Ureter (tissue), 1 donor: Measurements from ENCODE around the gene SFXN1. TPM values are rescaled to one million over a fixed set of nuclear protein-coding genes. Genes with fewer than 3 reads are reported as not detected.

Experiments
- DNase-seq: peaks from one replicate; pipeline ENCODE4 v3.0.0-alpha.2; 2020; ENCODE audit warnings: low spot score
- total RNA-seq: library from RNA; stranded (reverse); gene quantifications from one replicate; pipeline ENCODE4 v1.2.4, GENCODE V29; 2023
- donor health status: DM: yes; HTN: yes; CAD: no.

The SFXN1 gene
- total RNA-seq, 1 donor from 2014 or later, result 36.4 TPM

- DNase-seq, result no peak
Observed at GRCh38 chr5:175541264-175541663, 62.9 kb downstream of the SFXN1 start.

- DNase-seq, result no peak
Observed at GRCh38 chr5:175542232-175542965, 64.0 kb downstream of the SFXN1 start.

GRCh38 chr5:175542966-175543235, 64.5 kb downstream of the SFXN1 start:
- no peak for DNase-seq

- no peak for DNase-seq
Observed at GRCh38 chr5:175544108-175544511, 65.8 kb downstream of the SFXN1 start.

GRCh38 chr5:175544586-175544985, 66.2 kb downstream of the SFXN1 start:
- DNase-seq, result no peak

GRCh38 chr5:175547842-175548241, 69.5 kb downstream of the SFXN1 start:
- no peak for DNase-seq

- DNase-seq, result no peak
Observed at GRCh38 chr5:175548626-175549311, 70.4 kb downstream of the SFXN1 start.

GRCh38 chr5:175550055-175550805, 71.9 kb downstream of the SFXN1 start:
- no peak for DNase-seq

- no peak for DNase-seq
Observed at GRCh38 chr5:175551266-175551665, 72.9 kb downstream of the SFXN1 start.

GRCh38 chr5:175554296-175554695, 75.9 kb downstream of the SFXN1 start:
- DNase-seq, result no peak

GRCh38 chr5:175555168-175555785, 76.9 kb downstream of the SFXN1 start:
- no peak for DNase-seq

GRCh38 chr5:175556794-175557193, 78.4 kb downstream of the SFXN1 start:
- DNase-seq, result no peak

GRCh38 chr5:175557778-175558177, 79.4 kb downstream of the SFXN1 start:
- no peak for DNase-seq

- DNase-seq, result peak; percentile 29
Observed at GRCh38 chr5:175558801-175559480, 80.6 kb downstream of the SFXN1 start.

GRCh38 chr5:175560011-175560410, 81.7 kb downstream of the SFXN1 start:
- DNase-seq, result no peak

GRCh38 chr5:175561085-175561484, 82.7 kb downstream of the SFXN1 start:
- no peak for DNase-seq

- DNase-seq, result no peak
Observed at GRCh38 chr5:175564716-175565115, 86.4 kb downstream of the SFXN1 start.

GRCh38 chr5:175566697-175567096, 88.3 kb downstream of the SFXN1 start:
- DNase-seq, result no peak

GRCh38 chr5:175567954-175568353, 89.6 kb downstream of the SFXN1 start:
- DNase-seq, result no peak

- DNase-seq, result no peak
Observed at GRCh38 chr5:175569701-175570100, 91.3 kb downstream of the SFXN1 start.

- DNase-seq, result no peak
Observed at GRCh38 chr5:175572886-175573285, 94.5 kb downstream of the SFXN1 start.
